Effector memory CD4-positive, alpha-beta T cell (primary cell): ENCODE results near the gene LCE1E.

Experiments used
- DNase-seq, 3 donors: peaks; one replicate each; pipeline ENCODE4 v3.0.0-alpha.2; 2020
- H3K27ac ChIP-seq: 2 replicates; pipeline ENCODE4 v1.7.0; 2013; ENCODE audit warnings: mild to moderate bottlenecking, low read length, moderate library complexity; ENCODE audit not compliant: insufficient read depth, poor library complexity, severe bottlenecking
- H3K27me3 ChIP-seq: replicated peaks from 2 replicates; pipeline ENCODE4 v1.7.0; 2013; ENCODE audit warnings: mild to moderate bottlenecking, low read length; ENCODE audit not compliant: insufficient read depth, control insufficient read depth, poor library complexity, severe bottlenecking
- H3K36me3 ChIP-seq: 2 replicates; pipeline ENCODE4 v1.7.0; 2013; ENCODE audit warnings: mild to moderate bottlenecking, low read length, moderate library complexity; ENCODE audit not compliant: control insufficient read depth, insufficient read depth
- H3K4me1 ChIP-seq: 2 replicates; pipeline ENCODE4 v1.7.0; 2013; ENCODE audit warnings: low read length, mild to moderate bottlenecking; ENCODE audit not compliant: control insufficient read depth, insufficient read depth, poor library complexity, severe bottlenecking
- H3K4me3 ChIP-seq: 2 replicates; pipeline ENCODE4 v1.7.0; 2013; ENCODE audit warnings: low read length, low read depth, mild to moderate bottlenecking; ENCODE audit not compliant: insufficient read depth, poor library complexity, severe bottlenecking
- H3K9me3 ChIP-seq: 2 replicates; pipeline ENCODE4 v1.7.0; 2013; ENCODE audit warnings: mild to moderate bottlenecking, low read length, moderate library complexity; ENCODE audit not compliant: control insufficient read depth

The LCE1E gene

DNA sequence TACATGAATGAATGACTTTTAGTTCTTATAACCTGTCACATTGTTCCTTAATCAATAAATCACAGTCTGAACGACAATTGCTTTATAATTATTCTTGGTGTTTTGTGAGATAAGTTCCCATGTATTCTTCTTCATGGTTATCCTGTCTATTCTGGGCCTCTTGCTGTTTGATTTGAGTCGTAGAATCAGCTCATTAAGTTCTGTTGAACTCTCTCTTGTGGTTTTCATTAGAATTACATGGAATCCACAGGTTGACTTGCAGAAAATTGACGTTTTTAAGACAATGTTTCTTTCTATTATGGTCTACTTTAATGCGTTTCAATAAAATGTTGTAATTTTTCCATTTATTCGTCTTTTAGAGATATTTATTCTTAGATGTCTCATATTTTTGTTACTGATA lies 37.2 kb downstream of the LCE1E start:
- H3K27me3 ChIP-seq: no peaks in the 10 kb centered on the region
- no peak overlapping the region for H3K27ac ChIP-seq
- H3K4me3 ChIP-seq: no peak overlapping the region
- H3K4me1 ChIP-seq: no peaks in the 10 kb centered on the region
- H3K9me3 ChIP-seq: no peaks in the 10 kb centered on the region
- H3K36me3 ChIP-seq: no peaks in the 10 kb centered on the region
- DNase-seq: no peak

DNA sequence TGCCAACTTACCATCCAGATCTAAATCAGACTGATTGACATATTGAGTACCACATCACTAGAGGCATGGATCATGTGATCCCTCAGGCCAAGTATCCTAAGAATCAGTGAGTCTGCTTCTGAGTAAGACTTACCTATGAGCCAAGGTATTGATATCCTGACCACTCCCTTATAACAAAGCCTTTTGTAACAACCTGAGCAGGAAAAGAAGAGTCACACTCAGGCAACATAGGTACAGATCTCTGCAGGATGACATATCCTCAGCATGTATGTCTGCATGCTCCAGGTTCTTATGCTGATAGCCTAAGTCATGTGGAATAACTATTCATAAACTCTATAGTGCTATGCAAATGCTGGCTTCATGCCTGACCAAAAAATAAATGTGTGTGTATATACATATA lies 38.9 kb downstream of the LCE1E start:
- Histone ChIP-seq H3K4me1 (no peaks in the 10 kb centered on the region), H3K36me3 (no peaks in the 10 kb centered on the region), H3K27me3 (no peaks in the 10 kb centered on the region), H3K4me3 (no peak overlapping the region), H3K27ac (no peak overlapping the region), H3K9me3 (no peaks in the 10 kb centered on the region)
- DNase-seq: no peak

DNA sequence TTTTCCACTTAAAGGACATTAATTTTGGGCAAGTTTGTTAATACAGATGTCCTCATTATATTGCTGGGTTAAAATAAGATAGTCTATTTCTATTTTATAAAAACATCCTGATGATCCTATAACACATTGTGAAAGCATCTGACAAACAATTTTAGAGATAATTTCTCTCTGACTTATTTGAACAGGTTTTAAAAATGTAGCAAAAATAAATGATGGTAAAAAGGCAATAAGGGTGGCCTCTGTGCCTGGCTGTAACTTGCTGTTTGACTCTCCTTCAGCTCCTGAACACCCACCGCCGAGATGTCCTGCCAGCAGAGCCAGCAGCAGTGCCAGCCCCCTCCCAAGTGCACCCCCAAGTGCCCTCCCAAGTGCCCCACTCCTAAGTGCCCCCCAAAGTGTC lies 41.1 kb downstream of the LCE1E start, which contains the start of gene LCE1A:
LCE1A (plus strand) TSS at position 301 of the 400 bp plus-strand sequence; CDS start at position 301, 0 bp downstream.
- no peaks in the 10 kb centered on the region for H3K36me3 ChIP-seq
- no peak for DNase-seq
- no peak within 1 kb of the TSS for H3K4me3 ChIP-seq
- H3K4me1 ChIP-seq: no peaks in the 10 kb centered on the region
- no peak within 1 kb of the TSS for H3K27ac ChIP-seq
- H3K9me3 ChIP-seq: no peaks in the 10 kb centered on the region
- peaks cover 3% of the 10 kb centered on the region for H3K27me3 ChIP-seq

DNA sequence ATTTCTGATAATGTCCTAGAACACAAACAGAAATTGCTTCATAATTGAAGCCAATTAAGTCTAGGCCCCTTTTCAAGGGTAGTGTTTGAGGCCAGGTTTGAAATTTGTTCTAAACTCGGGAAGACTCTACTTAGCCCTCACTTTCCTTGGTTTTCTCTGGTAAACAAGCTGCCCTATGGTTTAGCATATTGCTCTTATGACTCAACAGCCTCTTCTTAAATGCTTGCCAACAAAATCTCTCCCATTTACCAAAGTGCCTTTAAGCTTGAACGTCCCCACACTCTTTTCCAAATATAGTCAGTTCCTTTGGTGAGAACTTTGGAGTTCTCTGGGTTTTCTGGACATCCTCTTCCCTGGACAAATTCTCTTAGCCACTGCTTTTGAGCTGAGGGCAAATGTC lies 50.8 kb downstream of the LCE1E start:
- Histone ChIP-seq H3K4me3 (no peak overlapping the region), H3K4me1 (no peaks in the 10 kb centered on the region), H3K9me3 (no peaks in the 10 kb centered on the region), H3K27me3 (no peaks in the 10 kb centered on the region), H3K36me3 (no peaks in the 10 kb centered on the region), H3K27ac (no peak overlapping the region)
- DNase-seq: no peak
